Large intestine (tissue), 3 donors: Measurements from ENCODE around the gene HIVEP1. TPM values are rescaled to one million over a fixed set of nuclear protein-coding genes. Genes with fewer than 3 reads are reported as not detected.
A peak's percentile ranks its signal among the peaks of the same experiment; 100 is the strongest.

ENCODE experiments used
- DNase-seq, 2 donors: peaks; one replicate each; pipeline versions ENCODE4 v3.0.0 to v3.0.0-alpha.2; 2013
- H3K27ac ChIP-seq: one replicate; pipeline ENCODE4 v1.5.1; 2013; ENCODE audit warnings: low read length
- H3K27me3 ChIP-seq: 2 replicates; pipeline ENCODE4 v1.6.1; 2013; ENCODE audit warnings: low read length; ENCODE audit not compliant: control insufficient read depth, insufficient read depth
- H3K36me3 ChIP-seq: 2 replicates; pipeline ENCODE4 v1.6.1; 2013; ENCODE audit warnings: low read length; ENCODE audit not compliant: control insufficient read depth, insufficient read depth
- H3K4me1 ChIP-seq: one replicate; pipeline ENCODE4 v1.6.1; 2013; ENCODE audit warnings: low read length; ENCODE audit not compliant: control insufficient read depth, insufficient read depth
- H3K4me3 ChIP-seq: one replicate; pipeline ENCODE4 v1.5.1; 2013; ENCODE audit warnings: low read length
- H3K9me3 ChIP-seq: one replicate; pipeline ENCODE4 v1.6.1; 2013; ENCODE audit warnings: mild to moderate bottlenecking, low read depth, low read length, moderate library complexity; ENCODE audit not compliant: control insufficient read depth
- WGBS: methylation state at CpG from one replicate; pipeline ENCODE4 v1.1.5; 2013; ENCODE audit warnings: low lambda C conversion rate; ENCODE audit not compliant: insufficient coverage; 5-methylcytosine and 5-hydroxymethylcytosine counted together
- polyA plus RNA-seq: library from polyadenylated mRNA; unstranded; fragments of 120-200 nt; gene quantifications from one replicate; pipeline ENCODE4 v1.2.1, GENCODE V29; 2013

Gene HIVEP1
- polyA plus RNA-seq, 1 donor = 24.2 TPM

GRCh38 chr6:12200761-12201160 is 188.6 kb downstream of the HIVEP1 start:
- no peaks in the 10 kb centered on the region for H3K9me3 ChIP-seq
- no peak overlapping the region for H3K27ac ChIP-seq
- no peaks in the 10 kb centered on the region for H3K27me3 ChIP-seq
- no peak for DNase-seq
- no peaks in the 10 kb centered on the region for H3K36me3 ChIP-seq
- 80% methylated on average over 1 of the region's 1 CpG for WGBS
- H3K4me3 ChIP-seq = no peak overlapping the region
- H3K4me1 ChIP-seq = peaks cover 10% of the 10 kb centered on the region

GRCh38 chr6:12203001-12203400 is 190.9 kb downstream of the HIVEP1 start:
- Histone ChIP-seq H3K4me1 (peaks cover 10% of the 10 kb centered on the region), H3K9me3 (no peaks in the 10 kb centered on the region), H3K36me3 (no peaks in the 10 kb centered on the region), H3K27ac (peak overlapping the region; percentile 87), H3K4me3 (no peak overlapping the region), H3K27me3 (no peaks in the 10 kb centered on the region)
- WGBS = no CpG with 5 or more reads among the region's 6 CpGs
- DNase-seq = peak; percentile 77 to 81

GRCh38 chr6:12208190-12208589 is 196.1 kb downstream of the HIVEP1 start:
- Histone ChIP-seq H3K4me3 (no peak overlapping the region), H3K27me3 (no peaks in the 10 kb centered on the region), H3K27ac (no peak overlapping the region), H3K36me3 (no peaks in the 10 kb centered on the region), H3K9me3 (no peaks in the 10 kb centered on the region), H3K4me1 (peaks cover 5% of the 10 kb centered on the region)
- DNase-seq = no peak
- no CpG with 5 or more reads among the region's 8 CpGs for WGBS

- no peaks in the 10 kb centered on the region for H3K9me3 ChIP-seq
- peaks cover under 1% of the 10 kb centered on the region for H3K4me1 ChIP-seq
- H3K27me3 ChIP-seq = no peaks in the 10 kb centered on the region
- H3K36me3 ChIP-seq = no peaks in the 10 kb centered on the region
- H3K27ac ChIP-seq = no peak overlapping the region
- DNase-seq = no peak
- no peak overlapping the region for H3K4me3 ChIP-seq
- no CpG with 5 or more reads among the region's 4 CpGs for WGBS
These were observed 196.6 kb downstream of the HIVEP1 start for GRCh38 chr6:12208673-12209072.

Other genes with a start within 250 kb of the HIVEP1 start
- gene ADTRP, start 233.5 kb upstream of the HIVEP1 start, polyA plus RNA-seq = 24.3 TPM